Frontal cortex (tissue), 4 donors: Measurements from ENCODE around the gene NOC2L. TPM values are rescaled to one million over a fixed set of nuclear protein-coding genes. Genes with fewer than 3 reads are reported as not detected.
A peak's percentile ranks its signal among the peaks of the same experiment; 100 is the strongest.

Experiments
- DNase-seq, 2 donors: peaks; one replicate each; pipeline ENCODE4 v3.0.0; 2012; ENCODE audit warnings: low spot score in 2 of 2
- FAIRE-seq: peaks from 2 replicates; lab custom pipeline; 2012; peaks lifted over from hg19 to GRCh38; lab: Jason Lieb, UNC
- total RNA-seq: library from RNA; depleted of rRNA; stranded (reverse); fragments of >200 nt; gene quantifications from one replicate; pipeline ENCODE4 v1.2.3, GENCODE V29; 2014
- donor health status: control.
- donor health status: control.
- donor health status: control.

Gene NOC2L
- total RNA-seq: 67.3 TPM

GRCh38 chr1:958823-959730 is at the start of gene NOC2L:
NOC2L (minus strand) TSS chr1:959256; CDS start chr1:959240, 16 bp downstream.
- DNase-seq (peak; percentile 99), FAIRE-seq (no peak)

GRCh38 chr1:1006305-1007159 is 47.5 kb upstream of the NOC2L start:
- no peak for FAIRE-seq

GRCh38 chr1:1005774-1006304 is 46.8 kb upstream of the NOC2L start:
- FAIRE-seq: no peak
- DNase-seq: no peak

More at GRCh38 chr1:1006305-1007159, 47.5 kb upstream of the NOC2L start:
- DNase-seq: no peak

GRCh38 chr1:1004780-1005697 is 46.0 kb upstream of the NOC2L start:
- FAIRE-seq (no peak), DNase-seq (peak; percentile 51 to 63)

GRCh38 chr1:1004420-1004779 is 45.3 kb upstream of the NOC2L start:
- DNase-seq (no peak), FAIRE-seq (no peak)

- no peak for DNase-seq
- no peak for FAIRE-seq
Observed at GRCh38 chr1:1003618-1004419, 44.8 kb upstream of the NOC2L start.

GRCh38 chr1:1001057-1001783 is 42.2 kb upstream of the NOC2L start:
- FAIRE-seq (no peak), DNase-seq (peak in 1 of 2 donors; percentile 54)

GRCh38 chr1:1000357-1001056 is 41.5 kb upstream of the NOC2L start:
- peak; percentile 85 to 94 for DNase-seq
- no peak for FAIRE-seq

- DNase-seq (peak; percentile 88 to 90), FAIRE-seq (no peak)
Observed at GRCh38 chr1:999725-1000356, 40.8 kb upstream of the NOC2L start, which contains the start of gene HES4. HES4 (minus strand) TSS chr1:1000097; CDS start chr1:999973, 124 bp downstream.

GRCh38 chr1:998995-999724 is 40.1 kb upstream of the NOC2L start:
- DNase-seq (peak in 1 of 2 donors; percentile 65), FAIRE-seq (no peak)

GRCh38 chr1:998745-998994 is 39.6 kb upstream of the NOC2L start:
- FAIRE-seq: no peak
- no peak for DNase-seq

- FAIRE-seq (no peak), DNase-seq (peak in 1 of 2 donors; percentile 37)
Observed at GRCh38 chr1:997993-998744, 39.1 kb upstream of the NOC2L start.

GRCh38 chr1:997713-997992 is 38.6 kb upstream of the NOC2L start:
- DNase-seq (no peak), FAIRE-seq (no peak)

- DNase-seq (no peak), FAIRE-seq (no peak)
Observed at GRCh38 chr1:996851-997712, 38.0 kb upstream of the NOC2L start.
